HG03139 (cell line): ENCODE data around the gene UQCRFS1.
"Not testable (repeated sequence)": the region's sequence is repeated elsewhere in the genome, so short reads cannot be mapped to it uniquely, and the experiment has no call there.

Experiments
- ATAC-seq: cut with Tn5 transposase; IDR thresholded peaks from one replicate; pipeline ENCODE4 v1.9.1; 2021; ENCODE audit not compliant: unreplicated experiment

Gene UQCRFS1

GRCh38 chr19:29215322-29215845 is 2.4 kb upstream of the UQCRFS1 start:
- ATAC-seq: no peak

DNA sequence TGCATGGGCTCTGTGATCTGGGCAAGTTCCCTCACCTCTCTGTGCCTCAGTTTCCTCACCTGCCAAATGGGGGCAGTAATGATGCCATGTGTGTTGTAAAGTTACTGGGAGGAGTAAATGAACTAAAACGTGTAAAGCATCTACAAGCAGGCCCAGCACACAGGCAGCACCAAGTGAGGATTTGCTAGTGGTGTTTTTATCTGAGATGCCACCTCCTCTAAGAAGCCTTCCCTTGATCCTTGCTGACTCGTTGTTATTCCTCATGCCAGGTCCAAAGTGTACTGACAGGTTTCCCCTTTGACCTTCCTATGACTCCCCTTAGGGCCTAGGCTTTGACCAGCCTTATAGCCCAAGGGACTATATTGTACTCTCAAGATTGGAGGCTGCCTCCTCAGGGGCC is 1.5 kb upstream of the UQCRFS1 start:
- no peak for ATAC-seq

DNA sequence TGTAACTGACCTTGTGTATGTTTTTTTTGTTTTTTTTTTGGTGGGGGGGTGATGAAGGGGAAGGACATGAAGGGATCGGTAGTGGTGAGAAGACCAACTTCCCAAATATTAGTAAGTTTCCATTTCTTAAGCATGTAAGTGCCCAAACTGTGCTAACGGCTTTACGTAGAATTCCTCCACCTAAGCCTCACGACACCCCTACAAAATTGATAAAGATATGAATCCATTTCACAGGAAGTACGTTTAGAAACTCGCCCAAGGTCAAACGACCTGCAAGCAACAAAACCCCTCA is 649 bp downstream of the UQCRFS1 start:
- no peak for ATAC-seq

DNA sequence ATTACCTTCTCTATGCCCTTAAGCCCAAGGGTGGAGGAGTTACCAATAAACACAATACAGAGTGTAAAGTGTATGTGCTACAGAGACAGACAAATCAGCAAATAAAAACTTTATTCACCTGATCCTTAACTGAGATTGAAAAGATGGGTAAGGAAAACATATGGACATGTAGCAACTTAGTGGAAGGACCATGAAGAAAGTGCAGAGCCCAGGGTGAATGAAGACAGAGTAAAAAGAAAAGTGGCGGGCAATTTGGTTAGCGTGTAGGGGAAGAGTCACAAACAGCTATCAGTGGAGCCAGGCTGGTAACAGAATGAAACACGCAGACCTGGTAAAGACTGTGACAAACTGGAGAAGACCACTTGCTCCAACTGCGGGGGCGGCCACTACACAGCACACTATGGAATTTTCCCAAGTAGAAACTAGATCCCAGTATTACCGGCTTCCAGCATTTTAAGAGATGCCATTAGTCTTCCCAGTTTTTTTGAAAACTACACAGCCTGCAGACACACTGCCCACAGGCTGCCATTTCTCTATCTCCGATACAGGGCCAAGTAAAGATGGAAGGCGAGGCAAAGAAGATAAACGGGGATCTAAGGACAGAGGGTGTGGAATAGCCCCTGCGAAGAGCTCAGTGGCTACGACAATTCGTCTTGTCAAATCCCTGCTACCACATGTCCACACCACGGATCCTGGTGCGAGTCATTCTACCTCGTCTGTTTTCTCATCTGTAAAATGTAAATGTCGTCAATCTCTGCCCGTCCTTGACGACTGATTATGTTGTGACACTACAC is 1.2 kb downstream of the UQCRFS1 start:
- ATAC-seq: no peak

GRCh38 chr19:29211041-29211440 is 1.9 kb downstream of the UQCRFS1 start:
- ATAC-seq: not testable (repeated sequence)

GRCh38 chr19:29210502-29210901 is 2.4 kb downstream of the UQCRFS1 start:
- ATAC-seq: not testable (repeated sequence)

DNA sequence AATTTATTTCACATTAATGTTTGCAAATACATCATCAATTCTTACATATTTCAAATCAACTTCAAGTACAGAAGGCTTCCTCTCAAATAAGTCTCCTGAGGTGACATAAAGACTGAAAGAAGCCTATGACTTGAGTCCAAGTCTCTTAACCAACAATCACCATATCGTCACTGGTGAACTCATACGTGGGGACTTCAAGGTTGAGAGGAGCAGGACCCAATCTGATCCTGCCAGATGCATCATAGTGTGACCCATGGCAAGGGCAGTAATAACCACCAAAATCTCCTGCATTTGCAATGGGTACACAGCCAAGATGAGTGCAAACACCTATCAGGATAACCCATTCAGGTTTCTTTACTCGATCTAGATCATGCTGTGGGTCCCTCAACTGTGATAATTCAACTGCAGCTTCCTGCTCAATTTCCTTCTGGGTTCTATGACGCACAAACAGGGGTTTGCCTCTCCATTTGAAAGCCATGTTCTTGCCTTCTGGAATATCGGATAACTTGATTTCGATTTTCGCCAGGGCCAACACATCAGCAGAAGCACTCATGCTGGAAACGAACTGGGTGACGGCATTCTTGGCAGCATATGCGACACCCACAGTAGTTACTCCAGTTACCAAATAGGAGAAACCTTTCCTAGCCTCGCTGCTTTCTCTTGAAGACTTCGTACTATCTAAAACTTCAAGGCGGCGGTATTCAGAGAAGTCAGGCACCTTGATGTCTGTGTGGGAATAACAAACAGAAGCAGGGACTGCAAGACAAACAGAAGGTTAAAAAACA is 5.4 kb downstream of the UQCRFS1 start:
- not testable (repeated sequence) for ATAC-seq

DNA sequence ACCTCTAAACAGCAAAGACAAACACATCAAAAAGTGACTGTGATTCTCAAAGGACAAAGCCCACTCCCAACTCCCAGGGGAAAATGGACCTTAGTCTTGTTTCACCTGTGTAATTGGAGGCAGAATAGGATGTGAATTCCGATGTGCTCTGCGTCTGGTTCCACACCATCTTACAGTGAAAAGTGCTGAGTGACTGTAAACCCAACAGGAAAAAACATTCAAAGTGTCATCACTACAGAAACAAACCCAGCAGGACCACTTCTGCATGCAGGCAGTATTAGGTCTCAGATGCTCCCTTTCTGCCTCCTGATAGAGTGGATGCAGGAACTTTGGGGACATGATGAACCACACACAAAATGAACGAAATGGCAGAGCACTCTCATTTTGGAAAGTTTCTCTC is 6.5 kb downstream of the UQCRFS1 start:
- no peak for ATAC-seq

DNA sequence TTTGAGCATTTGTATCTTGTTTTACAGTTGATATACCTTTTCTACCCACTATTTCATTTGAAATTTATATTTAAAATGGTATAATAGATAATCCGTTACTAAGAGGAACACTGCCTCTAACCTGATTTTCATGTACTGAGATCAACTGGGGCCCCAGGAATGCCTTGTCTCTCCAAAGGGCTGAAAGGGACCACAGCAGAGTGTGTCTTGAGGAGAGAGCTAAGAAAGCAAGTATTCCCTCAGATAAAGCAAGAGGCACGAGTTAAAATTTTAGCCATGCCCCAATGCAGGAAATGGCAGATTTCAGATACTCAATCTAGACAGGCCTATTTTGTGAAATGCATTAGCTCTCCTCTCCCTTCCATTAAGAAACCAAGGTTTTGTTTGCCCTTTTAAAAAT is 10.7 kb downstream of the UQCRFS1 start:
- no peak for ATAC-seq

DNA sequence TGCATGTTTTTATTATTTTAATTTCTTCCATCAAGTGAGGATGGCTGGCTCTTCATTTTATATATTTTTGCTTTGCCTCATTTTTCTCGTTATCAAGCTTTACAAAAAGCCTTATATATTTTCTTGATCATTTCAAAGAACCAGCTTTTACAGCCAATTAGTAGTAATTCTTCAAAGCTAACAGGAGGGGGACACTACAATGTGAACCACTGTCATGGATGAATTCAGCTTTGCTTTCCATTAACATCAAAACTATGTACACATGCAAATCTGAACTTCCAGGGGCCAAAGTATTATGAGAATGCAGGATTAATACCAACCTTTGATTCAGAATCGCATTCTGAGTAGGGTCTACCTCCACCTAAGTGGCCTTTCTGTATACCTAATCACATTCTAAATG is 11.1 kb downstream of the UQCRFS1 start:
- ATAC-seq: no peak

DNA sequence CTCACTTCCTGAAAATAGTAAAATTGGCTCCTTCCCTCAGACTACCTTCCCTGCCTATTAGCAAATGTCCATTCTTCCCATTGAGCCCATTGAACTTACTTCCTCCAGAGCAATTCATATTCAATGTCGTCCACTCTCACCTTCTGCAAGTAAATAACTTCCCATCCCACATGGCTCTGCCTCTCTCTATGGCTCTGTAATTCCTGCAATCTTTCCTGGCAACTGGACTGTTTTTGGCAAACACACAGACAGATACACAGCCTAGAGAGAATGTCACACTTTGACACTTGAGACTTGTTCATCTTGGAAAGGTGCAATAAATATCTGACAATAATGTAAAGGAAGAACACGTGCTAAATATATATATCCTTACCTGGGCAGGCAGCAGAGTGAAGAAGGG is 18.3 kb downstream of the UQCRFS1 start:
- ATAC-seq: no peak

DNA sequence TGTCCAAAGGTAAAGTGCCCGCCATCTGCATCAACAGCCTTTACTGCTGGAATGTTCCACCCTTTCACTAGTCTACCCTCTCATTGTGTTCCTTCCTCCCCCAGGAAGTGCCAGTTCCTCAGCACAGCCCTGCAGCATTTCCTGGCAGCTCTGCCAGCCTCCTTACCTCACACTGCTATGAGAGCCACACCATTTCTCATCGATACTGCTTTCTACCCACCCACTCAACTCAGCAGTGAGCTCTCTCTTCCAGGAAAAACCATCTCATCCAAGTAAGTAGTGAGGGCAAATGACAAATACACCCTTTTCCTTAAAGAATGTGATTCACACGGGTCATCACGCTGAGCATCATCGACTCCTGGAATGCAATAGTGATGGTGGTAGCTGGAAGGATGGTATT is 19.8 kb downstream of the UQCRFS1 start:
- ATAC-seq: no peak

DNA sequence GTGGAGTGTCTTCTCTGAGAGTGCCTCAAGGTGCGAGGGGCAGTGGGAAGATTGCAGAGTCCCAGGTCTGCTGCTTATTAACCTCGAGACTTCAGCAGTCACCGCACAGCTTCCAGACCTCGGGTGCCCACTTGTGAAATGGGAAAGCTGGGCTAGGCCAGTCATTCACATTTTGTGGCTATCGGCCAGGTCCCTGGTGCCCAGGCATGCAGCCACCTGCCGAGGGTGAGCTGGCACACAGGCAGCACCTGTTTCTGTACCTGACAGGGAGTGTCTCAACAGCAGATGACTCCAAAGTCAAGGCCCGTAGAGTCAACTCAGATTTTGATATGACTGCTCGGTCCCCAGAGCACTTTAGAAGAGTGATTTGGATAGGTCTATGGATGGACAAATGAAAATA is 21.9 kb downstream of the UQCRFS1 start:
- ATAC-seq: no peak

DNA sequence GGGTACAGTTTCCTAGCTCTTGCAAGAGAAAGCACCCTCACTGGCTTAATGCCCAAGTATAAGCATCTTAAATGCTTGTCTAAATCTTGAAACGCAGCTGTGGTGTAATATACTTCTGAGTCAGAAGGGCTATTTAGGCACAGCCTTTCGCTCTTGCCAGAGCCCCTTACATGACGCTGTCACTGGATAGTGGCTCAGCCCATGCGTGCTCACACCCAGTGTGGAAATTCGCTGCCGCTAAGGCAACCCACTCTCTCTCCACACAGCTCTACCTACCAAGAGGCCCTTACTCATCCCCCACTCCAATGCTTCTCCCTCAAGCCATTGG is 24.0 kb downstream of the UQCRFS1 start:
- no peak for ATAC-seq

GRCh38 chr19:29188289-29189032 is 24.5 kb downstream of the UQCRFS1 start:
- no peak for ATAC-seq

GRCh38 chr19:29187676-29188075 is 25.3 kb downstream of the UQCRFS1 start:
- ATAC-seq: no peak

DNA sequence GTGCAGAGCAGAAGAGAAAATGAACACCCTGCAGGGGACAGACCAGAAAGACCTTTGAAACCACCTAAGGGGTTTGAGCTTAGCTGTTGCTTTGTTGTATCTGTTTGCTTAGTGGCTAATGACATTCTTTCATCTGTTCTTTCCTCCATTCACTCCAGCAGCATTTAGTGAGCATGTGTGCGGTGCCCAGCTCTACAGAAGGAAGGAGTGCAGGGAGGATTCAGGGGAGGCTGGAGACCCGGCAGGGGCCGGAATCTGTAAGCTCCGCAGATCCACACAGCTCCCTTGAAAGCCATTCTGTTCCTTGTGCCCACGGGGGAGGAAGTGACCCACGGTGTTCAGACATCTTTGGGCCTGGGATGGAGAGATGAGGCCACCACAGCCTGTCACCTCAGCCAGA is 27.5 kb downstream of the UQCRFS1 start:
- ATAC-seq: no peak

- no peak for ATAC-seq
Measured at GRCh38 chr19:29176981-29177754, 35.8 kb downstream of the UQCRFS1 start.

DNA sequence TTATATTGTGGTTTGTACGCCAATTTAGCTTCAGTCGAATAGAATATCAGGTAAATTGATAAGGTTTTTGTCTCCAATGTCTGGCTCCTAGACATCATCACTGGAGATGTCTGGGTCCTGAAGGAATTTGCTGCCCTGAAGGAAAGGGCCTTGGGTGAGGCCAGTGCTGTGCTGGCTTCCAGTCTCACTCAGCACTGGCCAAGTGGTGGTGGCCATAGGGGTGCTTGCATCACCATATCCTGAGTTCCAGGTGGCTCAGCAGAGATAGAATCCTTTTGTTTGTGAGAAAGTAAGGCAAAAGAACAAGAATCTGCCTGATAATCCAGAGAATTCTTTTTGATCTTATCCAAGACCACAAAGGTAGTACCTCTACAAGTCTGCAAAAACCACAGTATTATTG is 39.1 kb downstream of the UQCRFS1 start:
- ATAC-seq: no peak

DNA sequence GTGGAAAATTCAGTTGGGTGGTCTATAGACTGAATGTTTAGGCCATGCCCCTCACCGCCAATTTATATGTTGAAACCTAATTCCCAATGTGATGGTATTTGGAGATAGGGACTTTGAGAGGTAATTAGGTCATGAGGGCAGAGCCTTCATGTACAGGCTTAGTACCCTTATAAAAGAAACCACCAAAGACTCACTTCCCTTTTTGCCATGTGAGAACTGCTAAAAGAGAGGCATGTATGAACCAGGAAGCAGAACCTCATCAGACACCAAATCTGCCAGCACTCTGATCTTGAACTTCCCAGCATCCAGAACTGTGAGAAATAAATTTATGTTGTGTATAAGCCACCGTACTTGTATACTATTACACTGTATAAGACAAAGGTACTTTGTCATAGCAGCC is 40.6 kb downstream of the UQCRFS1 start:
- ATAC-seq: no peak

DNA sequence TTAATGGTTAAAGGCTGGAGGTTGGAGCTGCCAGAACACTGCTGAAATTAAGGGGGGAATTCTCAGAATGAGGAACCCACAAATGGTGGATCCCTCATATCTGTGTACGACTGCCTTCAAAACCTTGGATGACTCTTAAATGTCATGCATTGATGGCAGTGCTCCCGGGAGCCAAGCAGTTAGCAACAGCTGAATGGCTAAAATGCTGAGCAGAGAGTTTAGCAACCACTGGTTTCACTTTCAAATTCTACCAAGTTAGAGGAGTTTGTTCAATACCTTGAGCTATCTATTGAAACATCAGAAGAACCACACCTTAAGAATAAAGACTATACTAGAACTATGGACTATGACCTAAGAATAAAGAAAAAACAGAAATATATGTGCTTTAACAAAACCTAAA is 41.4 kb downstream of the UQCRFS1 start:
- ATAC-seq: no peak
